D721Med (cell line): ENCODE measurements around the gene TVP23A.

Source experiments
- DNase-seq: peaks from one replicate; pipeline ENCODE4 v3.0.0; 2011; ENCODE audit warnings: low spot score; ENCODE audit not compliant: insufficient read length
- FAIRE-seq: peaks from 2 replicates; lab custom pipeline; 2011; peaks lifted over from hg19 to GRCh38; lab: Jason Lieb, UNC
- TF ChIP-seq, protein P1 (sequence below): IDR thresholded peaks from 2 replicates; pipeline ENCODE4 v1.5.1; 2012; ENCODE audit warnings: mild to moderate bottlenecking, control low read depth; ENCODE audit not compliant: insufficient read depth; ENCODE audit errors: missing control alignments

TVP23A gene

DNA sequence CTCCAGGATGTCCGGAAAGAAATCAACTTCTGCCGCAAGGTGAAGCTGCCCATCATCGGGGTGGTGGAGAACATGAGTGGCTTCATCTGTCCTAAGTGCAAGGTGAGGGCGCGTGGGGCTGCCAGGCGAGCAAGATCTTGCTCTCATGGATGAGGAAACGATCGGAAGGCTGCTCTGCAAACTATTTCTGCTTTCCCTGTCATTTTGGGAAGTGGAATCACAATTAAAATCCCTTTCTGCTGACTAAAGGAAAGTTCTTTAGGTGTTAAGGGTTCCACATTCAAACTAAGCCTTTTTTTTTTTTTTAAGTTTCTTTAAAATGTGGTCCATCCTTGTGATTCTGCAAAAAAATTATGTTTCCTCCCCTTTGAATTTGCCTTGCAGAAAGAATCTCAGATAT lies 57.2 kb downstream of the TVP23A start:
- DNase-seq: no peak
- FAIRE-seq: no peak
- TF ChIP-seq, protein P1, sequence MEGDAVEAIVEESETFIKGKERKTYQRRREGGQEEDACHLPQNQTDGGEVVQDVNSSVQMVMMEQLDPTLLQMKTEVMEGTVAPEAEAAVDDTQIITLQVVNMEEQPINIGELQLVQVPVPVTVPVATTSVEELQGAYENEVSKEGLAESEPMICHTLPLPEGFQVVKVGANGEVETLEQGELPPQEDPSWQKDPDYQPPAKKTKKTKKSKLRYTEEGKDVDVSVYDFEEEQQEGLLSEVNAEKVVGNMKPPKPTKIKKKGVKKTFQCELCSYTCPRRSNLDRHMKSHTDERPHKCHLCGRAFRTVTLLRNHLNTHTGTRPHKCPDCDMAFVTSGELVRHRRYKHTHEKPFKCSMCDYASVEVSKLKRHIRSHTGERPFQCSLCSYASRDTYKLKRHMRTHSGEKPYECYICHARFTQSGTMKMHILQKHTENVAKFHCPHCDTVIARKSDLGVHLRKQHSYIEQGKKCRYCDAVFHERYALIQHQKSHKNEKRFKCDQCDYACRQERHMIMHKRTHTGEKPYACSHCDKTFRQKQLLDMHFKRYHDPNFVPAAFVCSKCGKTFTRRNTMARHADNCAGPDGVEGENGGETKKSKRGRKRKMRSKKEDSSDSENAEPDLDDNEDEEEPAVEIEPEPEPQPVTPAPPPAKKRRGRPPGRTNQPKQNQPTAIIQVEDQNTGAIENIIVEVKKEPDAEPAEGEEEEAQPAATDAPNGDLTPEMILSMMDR: no peak

DNA sequence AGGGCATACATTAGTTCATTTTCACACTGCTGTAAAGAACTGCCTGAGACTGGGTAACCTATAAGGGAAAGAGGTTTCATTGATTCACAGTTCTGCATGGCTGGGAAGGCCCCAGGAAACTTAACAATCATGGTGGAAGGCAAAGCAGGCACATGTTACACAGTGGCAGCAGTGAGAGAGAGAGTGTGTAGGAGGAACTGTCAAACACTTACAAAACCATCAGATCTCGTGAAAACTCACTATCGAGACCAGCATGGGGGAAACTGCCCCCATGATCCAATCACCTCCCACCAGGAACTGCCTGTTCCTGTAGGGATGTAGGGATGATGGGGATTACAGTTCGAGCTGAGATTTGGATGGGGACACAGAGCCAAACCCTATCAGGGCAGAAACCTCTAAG lies 57.7 kb downstream of the TVP23A start:
- FAIRE-seq: no peak
- TF ChIP-seq, protein P1: no peak

DNA sequence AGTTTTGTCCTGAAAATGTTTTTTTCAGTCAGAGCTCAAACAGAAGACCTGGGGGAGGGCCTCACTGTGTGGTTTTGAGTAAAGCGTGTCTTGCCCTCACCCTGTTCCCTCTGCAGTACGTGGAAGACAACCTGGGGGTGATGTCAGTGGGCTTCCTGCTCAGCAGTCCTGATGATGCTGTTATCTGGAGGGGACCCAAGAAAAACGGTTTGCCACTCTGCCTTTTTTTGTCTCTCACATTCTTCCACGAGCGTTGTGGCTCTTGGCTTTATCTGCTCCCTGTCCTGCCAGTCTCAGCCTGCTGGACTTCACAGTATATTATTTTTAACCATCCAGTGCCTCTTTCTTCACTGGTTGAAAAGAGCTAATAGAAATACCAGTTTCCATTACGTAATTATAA lies 62.0 kb downstream of the TVP23A start:
- FAIRE-seq (no peak), DNase-seq (no peak)
- TF ChIP-seq, protein P1: no peak

More for the DNA sequence above, 57.7 kb downstream of the TVP23A start:
- DNase-seq: no peak

DNA sequence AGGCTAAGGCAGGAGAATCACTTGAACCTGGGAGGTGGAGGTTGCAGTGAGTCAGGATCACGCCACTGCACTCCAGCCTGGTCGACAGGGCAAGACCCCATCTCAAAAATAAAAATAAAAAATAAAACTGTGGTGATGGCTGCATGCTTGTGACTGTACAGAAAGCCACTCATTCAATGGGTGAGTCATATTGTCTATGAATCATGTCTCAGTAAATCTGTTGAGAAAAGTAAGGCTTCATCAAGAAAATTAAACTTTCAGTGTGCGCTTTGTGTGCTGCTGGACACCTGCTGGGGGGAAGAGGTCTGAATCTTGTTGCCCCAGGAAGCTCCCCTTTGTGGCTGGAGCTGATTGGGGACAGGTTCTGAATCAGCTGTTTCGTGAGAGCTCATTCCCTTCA lies 63.7 kb downstream of the TVP23A start:
- DNase-seq: no peak
- TF ChIP-seq, protein P1: no peak
- no peak for FAIRE-seq

DNA sequence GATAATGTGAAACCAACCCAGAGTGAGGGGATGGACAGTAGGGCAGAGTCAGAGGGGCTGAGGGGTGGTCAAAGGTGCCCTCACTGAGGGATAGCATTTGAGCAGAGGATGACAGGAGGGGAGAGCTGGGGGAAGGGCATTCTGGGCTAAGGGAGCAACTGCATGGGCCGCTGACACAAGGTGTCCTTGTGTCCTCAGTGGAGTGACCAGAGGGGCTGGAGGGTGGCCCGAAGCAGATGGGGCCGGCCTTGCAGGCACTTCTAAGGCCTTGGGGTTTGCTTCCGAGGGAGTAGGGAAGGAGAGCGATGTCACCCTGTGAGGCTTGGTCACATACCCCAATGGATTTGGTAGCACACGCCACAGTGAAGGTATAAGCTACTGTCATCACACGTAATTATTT lies 64.9 kb downstream of the TVP23A start:
- TF ChIP-seq, protein P1: no peak
- FAIRE-seq (no peak), DNase-seq (no peak)

DNA sequence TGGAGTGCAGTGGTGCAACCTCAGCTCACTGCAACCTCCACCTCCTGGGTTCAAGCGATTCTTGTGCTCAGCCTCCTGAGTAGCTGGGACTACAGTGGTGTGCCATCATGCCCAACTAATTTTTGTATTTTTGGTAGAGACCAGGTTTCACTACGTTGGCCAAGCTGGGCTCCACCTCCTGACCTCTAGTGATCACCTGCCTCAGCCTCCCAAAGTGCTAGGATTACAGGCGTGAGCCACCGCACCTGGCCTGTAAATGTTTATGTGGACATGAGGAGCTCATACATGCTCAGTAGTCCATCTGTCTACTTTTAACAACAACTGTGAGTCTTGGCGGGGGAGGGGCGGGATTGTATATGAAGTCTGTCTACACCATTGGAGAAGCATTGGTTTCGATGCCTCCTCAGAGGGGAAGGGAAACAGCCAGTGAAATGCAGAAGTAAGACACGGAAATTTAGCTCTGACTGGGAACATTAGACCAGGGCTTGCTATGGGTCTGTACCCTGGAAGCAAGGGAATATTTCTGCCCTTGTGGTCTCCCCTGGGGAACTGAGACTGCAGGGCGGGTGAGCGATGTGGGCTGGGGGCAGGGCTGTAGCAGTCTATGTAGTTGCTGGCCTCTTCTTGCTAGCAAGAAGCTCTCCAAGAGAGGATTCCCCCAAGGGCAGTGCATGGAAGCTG lies 65.6 kb downstream of the TVP23A start:
- TF ChIP-seq, protein P1: no peak
- FAIRE-seq (no peak), DNase-seq (no peak)

DNA sequence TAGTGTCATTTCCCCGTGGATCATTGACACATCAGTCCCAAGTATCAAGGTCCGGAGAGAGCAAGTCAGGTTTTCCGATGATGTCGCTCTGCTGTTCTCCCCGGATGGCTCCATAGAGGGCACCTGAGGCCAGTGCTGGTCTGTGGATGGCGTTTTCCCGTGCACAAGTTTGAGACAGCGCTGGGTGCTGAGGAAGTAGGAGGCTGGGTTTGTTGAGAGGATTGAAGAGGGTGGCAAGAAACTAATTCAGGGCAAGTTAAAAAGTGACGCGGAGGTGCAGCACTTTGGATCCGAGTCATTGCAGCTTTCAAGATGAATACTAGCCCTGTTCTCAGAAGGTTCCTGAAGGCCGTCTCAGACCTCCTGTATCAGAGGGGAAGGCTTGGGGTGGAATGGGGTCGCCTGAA lies 67.3 kb downstream of the TVP23A start:
- no peak for FAIRE-seq
- TF ChIP-seq, protein P1: no peak
- DNase-seq: no peak
